ENCODE measurements around the gene SFR1.
A peak's percentile ranks its signal among the peaks of the same experiment; 100 is the strongest.

SFR1 gene

DNA sequence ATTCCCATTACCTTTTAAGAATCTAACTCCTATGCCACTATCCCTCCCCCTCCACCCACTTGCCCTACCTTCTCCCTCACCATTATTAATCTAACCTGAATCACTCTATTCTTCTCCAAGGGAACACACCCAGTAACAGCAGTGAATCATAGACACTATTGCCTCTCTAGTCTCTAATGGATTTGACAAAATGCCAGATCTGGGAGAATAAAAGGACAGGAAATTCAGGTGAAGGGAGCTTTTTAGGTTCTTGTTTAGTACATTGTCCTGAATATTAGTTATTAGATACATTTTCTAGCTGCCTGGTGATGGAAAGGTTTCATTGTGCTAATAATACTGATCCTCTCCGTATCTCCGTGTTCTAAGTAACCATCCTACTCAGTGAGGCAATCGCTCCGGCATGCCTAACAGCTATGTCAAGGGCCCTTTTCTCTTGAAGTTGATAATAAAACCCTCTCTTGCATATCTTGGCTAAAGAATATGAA lies 4.1 kb upstream of the SFR1 start:
- Histone ChIP-seq H3K9me3 (ENCODE audit: severe bottlenecking) (no peaks in the 10 kb centered on the region), H3K27me3 (ENCODE audit: insufficient read depth, poor library complexity, severe bottlenecking) (no peaks in the 10 kb centered on the region), H3K27ac (ENCODE audit: poor library complexity, severe bottlenecking) (peak overlapping the region; percentile 99), H3K36me3 (ENCODE audit: low read depth) (peaks cover under 1% of the 10 kb centered on the region; the same call in 1 of the 2 replicates), H3K4me1 (ENCODE audit: insufficient read depth, poor library complexity, severe bottlenecking) (peaks cover 58% of the 10 kb centered on the region), H3K4me3 (ENCODE audit: severe bottlenecking) (no peak overlapping the region)
- TF ChIP-seq, protein P1, sequence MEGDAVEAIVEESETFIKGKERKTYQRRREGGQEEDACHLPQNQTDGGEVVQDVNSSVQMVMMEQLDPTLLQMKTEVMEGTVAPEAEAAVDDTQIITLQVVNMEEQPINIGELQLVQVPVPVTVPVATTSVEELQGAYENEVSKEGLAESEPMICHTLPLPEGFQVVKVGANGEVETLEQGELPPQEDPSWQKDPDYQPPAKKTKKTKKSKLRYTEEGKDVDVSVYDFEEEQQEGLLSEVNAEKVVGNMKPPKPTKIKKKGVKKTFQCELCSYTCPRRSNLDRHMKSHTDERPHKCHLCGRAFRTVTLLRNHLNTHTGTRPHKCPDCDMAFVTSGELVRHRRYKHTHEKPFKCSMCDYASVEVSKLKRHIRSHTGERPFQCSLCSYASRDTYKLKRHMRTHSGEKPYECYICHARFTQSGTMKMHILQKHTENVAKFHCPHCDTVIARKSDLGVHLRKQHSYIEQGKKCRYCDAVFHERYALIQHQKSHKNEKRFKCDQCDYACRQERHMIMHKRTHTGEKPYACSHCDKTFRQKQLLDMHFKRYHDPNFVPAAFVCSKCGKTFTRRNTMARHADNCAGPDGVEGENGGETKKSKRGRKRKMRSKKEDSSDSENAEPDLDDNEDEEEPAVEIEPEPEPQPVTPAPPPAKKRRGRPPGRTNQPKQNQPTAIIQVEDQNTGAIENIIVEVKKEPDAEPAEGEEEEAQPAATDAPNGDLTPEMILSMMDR (IDR thresholded peaks at IDR 0.05; ENCODE audit: poor library complexity, severe bottlenecking): no peak
- peak; percentile 62 for DNase-seq (ENCODE audit: low spot score)
- peak; percentile 73 for ATAC-seq (ENCODE audit: low read depth)

DNA sequence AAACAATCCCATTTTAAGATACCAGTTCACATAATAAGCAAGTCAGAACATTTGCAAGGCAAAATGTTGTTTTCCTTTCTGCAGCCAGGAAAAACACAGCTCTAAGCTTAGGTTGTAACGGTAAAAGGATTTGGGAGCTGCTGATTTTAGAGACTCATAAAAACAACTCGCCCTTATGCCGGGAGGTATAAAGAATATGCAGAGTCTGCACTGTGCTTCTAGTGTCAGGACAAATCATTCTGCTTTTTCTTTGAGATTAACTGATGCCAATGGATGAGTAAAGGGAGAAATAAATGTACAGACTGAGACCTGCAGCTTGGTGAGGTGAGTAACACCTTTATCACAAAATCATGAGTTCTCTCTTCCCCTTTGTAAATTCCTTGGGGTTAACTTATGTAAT lies 2.0 kb upstream of the SFR1 start:
- Histone ChIP-seq H3K4me1 (ENCODE audit: insufficient read depth, poor library complexity, severe bottlenecking) (peaks cover 68% of the 10 kb centered on the region), H3K27ac (ENCODE audit: poor library complexity, severe bottlenecking) (peak overlapping the region; percentile 99), H3K9me3 (ENCODE audit: severe bottlenecking) (no peaks in the 10 kb centered on the region), H3K4me3 (ENCODE audit: severe bottlenecking) (no peak overlapping the region), H3K27me3 (ENCODE audit: insufficient read depth, poor library complexity, severe bottlenecking) (no peaks in the 10 kb centered on the region), H3K36me3 (ENCODE audit: low read depth) (peaks cover 20% of the 10 kb centered on the region)
- DNase-seq (ENCODE audit: low spot score) (no peak), ATAC-seq (ENCODE audit: low read depth) (peak; percentile 0; the same call in 1 of the 3 replicates)
- TF ChIP-seq, protein P1 (IDR thresholded peaks at IDR 0.05; ENCODE audit: poor library complexity, severe bottlenecking): no peak

- no peak for ATAC-seq (ENCODE audit: low read depth)
- Histone ChIP-seq H3K27ac (ENCODE audit: poor library complexity, severe bottlenecking) (peak overlapping the region; percentile 99), H3K36me3 (ENCODE audit: low read depth) (peaks cover 25% of the 10 kb centered on the region), H3K27me3 (ENCODE audit: insufficient read depth, poor library complexity, severe bottlenecking) (no peaks in the 10 kb centered on the region), H3K4me3 (ENCODE audit: severe bottlenecking) (peak overlapping the region; percentile 31), H3K9me3 (ENCODE audit: severe bottlenecking) (no peaks in the 10 kb centered on the region), H3K4me1 (ENCODE audit: insufficient read depth, poor library complexity, severe bottlenecking) (peaks cover 63% of the 10 kb centered on the region)
- DNase-seq (ENCODE audit: low spot score): no peak
- TF ChIP-seq, protein P1 (IDR thresholded peaks at IDR 0.05; ENCODE audit: poor library complexity, severe bottlenecking): no peak
Measured at GRCh38 chr10:104120512-104120902, 1.5 kb upstream of the SFR1 start.

GRCh38 chr10:104120903-104121484 lies 977 bp upstream of the SFR1 start:
- Histone ChIP-seq H3K4me1 (ENCODE audit: insufficient read depth, poor library complexity, severe bottlenecking) (peaks cover 58% of the 10 kb centered on the region), H3K9me3 (ENCODE audit: severe bottlenecking) (no peaks in the 10 kb centered on the region), H3K4me3 (ENCODE audit: severe bottlenecking) (peak overlapping the region; percentile 31), H3K27ac (ENCODE audit: poor library complexity, severe bottlenecking) (peak overlapping the region; percentile 99), H3K27me3 (ENCODE audit: insufficient read depth, poor library complexity, severe bottlenecking) (no peaks in the 10 kb centered on the region), H3K36me3 (ENCODE audit: low read depth) (peaks cover 30% of the 10 kb centered on the region)
- ATAC-seq (ENCODE audit: low read depth): peak; percentile 32
- TF ChIP-seq, protein P1 (IDR thresholded peaks at IDR 0.05; ENCODE audit: poor library complexity, severe bottlenecking): no peak
- peak; percentile 96 for DNase-seq (ENCODE audit: low spot score)

Measured in RWPE2 (cell line).